ENCODE results near the gene GALNTL6.
"Not testable (repeated sequence)": the region's sequence is repeated elsewhere in the genome, so short reads cannot be mapped to it uniquely, and the experiment has no call there.

The GALNTL6 gene

GRCh38 chr4:173002830-173003561 lies 1189.8 kb downstream of the GALNTL6 start:
- no peak for DNase-seq

- DNase-seq, result no peak
Observed at GRCh38 chr4:173005912-173006633, 1192.9 kb downstream of the GALNTL6 start.

- no peak for DNase-seq
Observed at GRCh38 chr4:173008436-173008835, 1195.2 kb downstream of the GALNTL6 start.

DNA sequence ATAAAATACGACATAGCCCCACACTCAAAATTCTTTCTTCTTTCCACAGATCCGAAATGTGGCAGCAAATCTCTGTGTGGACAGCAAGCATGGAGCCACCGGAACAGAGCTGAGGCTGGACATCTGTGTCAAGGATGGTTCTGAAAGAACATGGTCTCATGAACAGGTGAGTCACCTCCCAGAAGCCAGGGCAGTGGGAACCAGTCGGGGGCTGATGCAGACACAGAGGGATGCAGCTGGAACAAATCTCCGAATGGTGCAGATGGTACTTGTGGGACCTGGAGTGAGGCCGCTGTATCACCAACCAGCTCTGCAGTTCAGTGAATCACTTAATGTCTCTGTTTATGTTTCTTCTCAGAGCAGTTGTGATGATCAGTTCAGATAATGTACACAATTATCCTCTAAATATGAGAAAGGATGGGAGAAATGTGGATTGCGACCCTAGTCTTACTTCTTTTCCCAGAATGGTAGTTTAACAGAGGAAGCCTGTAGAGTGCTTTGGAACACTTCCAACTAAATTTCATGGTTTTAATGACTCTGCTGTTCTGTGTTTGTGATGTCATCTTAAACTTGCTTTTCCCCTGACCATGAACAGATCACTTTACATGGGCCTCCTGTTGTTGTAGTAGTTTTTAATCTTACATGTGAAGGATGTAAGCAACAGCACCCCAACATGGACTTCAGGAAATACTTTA lies 1196.1 kb downstream of the GALNTL6 start:
- no peak for DNase-seq

GRCh38 chr4:173012608-173013007 lies 1199.4 kb downstream of the GALNTL6 start:
- no peak for DNase-seq

- DNase-seq, result peak; percentile 72
Observed at GRCh38 chr4:173013232-173013930, 1200.2 kb downstream of the GALNTL6 start.

DNA sequence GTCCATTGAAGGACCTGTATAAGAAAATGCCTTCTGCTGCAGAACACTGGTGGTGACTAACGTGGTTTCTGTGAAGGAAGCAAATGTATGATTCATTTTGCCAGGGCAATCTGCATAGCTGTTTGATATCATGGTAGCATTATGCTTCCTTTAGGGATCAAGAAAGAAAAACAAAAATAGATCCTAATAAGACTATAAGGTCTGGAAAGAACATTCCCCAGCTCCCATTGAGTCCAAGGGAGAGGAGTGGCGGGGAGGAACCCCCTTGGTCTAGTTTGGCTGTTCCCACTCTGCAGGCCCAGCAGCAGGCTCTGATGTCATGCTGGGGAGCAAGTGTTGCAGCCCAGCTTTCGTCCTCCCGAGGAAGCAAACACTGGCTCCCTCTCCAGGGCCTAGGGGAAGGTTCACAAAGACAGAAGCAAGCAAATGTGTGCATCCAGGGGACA lies 1200.9 kb downstream of the GALNTL6 start:
- DNase-seq, result no peak

GRCh38 chr4:173014836-173015235 lies 1201.6 kb downstream of the GALNTL6 start:
- no peak for DNase-seq

DNA sequence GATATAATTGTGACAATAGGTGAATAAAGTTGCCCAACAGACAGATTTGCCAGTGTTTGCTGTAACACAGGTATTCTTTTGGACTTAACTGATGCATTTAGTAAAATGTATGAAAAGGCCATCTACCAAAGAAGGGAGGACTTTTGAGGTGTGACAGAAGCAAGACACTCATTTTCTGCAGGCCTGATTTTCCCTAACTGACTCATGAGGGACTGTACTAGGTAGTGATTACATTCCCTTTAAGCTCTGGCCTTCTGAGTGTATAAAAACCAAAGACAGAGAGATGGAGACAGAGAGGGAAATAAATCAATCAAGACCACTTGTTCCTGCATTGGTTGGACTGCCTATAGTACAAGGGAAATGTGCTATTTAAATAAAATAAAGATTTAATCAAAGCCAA lies 1204.6 kb downstream of the GALNTL6 start:
- DNase-seq, result no peak

GRCh38 chr4:173018446-173018845 lies 1205.2 kb downstream of the GALNTL6 start:
- no peak for DNase-seq

DNA sequence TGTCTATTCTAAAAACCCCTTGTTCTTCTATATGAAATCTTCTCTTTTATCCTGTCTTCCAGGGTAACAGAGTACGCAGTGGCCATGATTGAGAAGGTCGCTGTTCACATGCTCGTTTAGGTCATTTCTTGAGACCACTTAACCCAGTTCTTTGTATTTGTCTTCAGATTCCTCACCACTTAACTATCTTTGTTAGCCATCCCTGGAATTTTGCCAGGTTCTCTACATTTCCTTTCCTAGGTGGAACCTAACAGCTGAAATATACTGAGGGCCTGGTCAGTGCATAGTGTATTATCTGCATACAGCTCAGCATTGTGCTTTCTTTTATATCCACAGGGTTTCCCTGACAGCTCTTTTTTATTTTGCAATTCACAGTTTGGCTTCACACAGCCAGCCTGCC lies 1206.5 kb downstream of the GALNTL6 start:
- no peak for DNase-seq

DNA sequence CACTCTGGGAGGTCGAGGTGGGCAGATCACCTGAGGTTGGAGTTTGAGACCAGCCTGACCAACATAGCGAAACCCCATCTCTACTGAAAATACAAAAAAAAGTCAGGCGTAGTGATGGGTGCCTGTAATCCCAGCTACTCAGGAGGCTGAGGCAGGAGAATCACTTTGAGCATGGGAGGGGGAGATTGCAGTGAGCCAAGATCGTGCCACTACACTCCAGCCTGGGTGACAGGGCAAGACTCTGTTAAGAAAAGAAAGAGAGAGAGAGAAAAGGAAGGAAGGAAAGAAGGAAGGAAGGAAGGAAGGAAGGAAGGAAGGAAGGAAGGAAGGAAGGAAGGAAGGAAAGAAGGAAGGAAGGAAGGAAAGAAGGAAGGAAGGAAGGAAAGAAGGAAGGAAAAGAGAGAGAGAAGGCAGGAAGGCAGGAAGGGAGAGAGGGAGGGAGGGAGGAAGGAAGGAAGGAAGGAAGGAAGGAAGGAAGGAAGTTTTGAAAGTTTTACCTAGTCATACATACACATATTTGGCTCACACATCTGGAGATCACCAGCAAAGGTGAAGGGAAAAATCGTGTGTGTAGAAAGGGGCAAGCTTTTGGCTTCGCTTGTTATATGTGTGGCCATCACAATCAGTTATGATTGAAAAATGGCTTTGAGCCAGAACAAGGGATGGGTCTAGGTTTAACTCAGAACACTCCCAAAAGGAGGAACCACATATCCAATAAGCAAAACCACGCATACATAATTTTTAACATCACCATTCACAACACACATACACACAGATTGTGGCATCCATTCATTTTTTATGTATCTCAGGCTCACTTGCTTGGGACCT lies 1208.8 kb downstream of the GALNTL6 start:
- not testable (repeated sequence) for DNase-seq

DNA sequence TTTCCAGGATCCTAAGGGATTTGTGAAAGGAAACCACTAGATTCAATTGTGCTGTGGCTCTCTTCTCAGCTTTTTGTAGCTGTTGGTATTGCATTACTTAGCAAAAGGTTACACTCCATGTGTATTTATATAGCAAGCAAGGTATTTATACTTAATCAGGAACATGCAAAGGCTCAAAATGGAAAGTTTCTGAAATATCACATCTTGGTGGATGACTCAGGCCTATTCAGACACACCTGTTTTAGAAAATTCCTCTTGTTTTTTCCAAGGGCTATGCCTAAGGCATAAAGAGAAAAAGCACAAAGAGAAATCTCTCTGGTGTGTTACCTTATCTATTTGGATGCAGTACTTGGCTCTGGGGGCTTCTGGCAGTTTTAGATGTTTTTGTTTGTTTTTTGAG lies 1211.0 kb downstream of the GALNTL6 start:
- no peak for DNase-seq

- no peak for DNase-seq
Observed at GRCh38 chr4:173025131-173025530, 1211.9 kb downstream of the GALNTL6 start.

- DNase-seq, result no peak
Observed at GRCh38 chr4:173037242-173037641, 1224.0 kb downstream of the GALNTL6 start.

GRCh38 chr4:173038192-173038896 lies 1225.1 kb downstream of the GALNTL6 start:
- DNase-seq, result no peak

GRCh38 chr4:173039617-173040577 lies 1226.7 kb downstream of the GALNTL6 start:
- no peak for DNase-seq

DNA sequence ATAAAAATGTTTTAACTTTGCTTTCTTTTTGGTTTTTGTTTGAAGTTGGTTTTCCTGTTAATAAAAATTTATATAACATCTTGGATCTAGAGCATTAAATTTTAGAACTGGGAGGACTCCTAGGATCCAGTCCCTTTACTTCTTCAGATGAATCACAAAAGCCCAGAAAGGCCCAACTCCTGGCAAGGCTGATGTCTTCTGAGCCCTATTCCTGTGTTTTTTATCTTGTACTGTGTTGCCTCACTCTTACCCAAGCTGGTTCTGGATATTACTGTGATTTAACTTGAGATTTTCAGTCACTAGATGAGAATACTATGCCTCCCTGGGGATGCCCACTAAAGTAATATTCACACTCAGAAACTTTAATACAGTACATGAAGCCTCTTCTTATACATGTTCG lies 1228.3 kb downstream of the GALNTL6 start:
- DNase-seq, result no peak

DNA sequence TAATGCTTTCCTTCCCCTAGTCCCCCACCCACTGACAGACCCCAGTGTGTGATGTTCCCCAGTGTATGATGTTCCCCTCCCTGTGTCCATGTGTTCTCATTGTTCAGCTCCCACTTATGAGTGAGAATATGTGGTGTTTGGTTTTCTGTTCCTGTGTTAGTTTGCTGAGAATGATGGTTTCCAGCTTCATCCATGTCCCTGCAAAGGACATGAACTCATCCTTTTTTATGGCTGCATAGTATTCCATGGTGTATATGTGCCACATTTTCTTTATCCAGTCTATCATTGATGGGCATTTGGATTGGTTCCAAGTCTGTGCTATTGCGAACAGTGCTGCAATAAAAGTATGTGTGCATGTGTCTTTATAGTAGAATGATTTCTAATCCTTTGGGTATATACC lies 1228.9 kb downstream of the GALNTL6 start:
- not testable (repeated sequence) for DNase-seq

DNA sequence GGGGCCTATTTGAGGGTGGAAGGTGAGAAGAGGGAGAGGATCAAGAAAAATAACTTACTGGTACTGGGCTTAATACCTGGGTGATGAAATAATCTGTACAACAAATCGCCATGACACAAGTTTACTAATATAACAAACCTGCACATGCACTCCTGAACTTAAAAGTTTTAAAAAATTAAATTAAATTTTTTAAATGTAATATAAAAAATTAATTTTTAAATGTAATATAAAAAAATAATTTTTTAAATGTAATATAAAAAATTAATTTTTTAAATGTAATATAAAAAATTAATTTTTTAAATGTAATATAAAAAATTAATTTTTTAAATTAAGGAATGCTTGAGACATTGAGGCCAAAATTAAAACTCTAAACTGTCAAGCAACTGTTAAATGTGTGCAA lies 1231.1 kb downstream of the GALNTL6 start:
- no peak for DNase-seq
